Measurements from ENCODE around the gene SLC5A5.

SLC5A5 gene

DNA sequence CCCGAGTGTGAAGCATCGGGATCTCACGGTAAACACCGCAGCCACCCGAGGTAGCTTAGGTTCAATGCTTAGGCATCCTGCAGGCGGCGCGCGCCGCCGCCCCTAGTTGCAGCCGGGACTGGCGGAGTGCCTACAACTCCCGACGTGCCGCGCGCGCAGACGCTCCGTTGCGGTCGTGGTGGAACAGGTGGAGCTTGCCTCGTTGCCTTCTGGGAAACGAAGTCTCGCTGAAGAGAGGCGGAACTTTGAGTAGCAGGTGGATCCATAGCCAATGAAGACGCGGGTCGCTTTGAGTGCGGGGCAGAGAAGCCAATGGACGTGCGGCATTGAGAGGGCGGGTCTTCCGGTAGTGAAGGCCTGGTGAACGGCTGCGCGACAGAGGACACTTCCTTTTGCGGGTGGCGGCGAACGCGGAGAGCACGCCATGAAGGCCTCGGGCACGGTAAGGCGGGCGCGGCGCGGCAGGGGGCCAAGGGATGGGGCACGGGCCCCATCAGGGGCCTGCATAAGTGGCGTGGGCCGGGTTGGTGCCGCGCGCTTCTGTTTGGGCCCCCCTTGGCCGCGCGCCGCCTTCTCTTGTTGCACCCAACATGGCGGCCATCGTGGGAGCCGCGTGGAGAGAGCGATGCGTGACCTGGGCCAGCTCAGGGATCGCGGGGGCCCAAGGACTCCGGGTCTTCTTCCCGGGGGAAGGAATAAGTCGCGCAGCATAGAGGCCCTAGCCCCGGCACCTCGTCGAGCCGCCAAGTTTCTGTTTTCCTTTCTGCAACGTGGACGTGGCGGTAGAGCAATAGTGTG lies 12.0 kb upstream of the SLC5A5 start, which contains the start of gene RPL18A (continued):
- TF ChIP-seq ZNF404 (tag by site-specific recombination; IDR thresholded peaks at IDR 0.05) (no peak), ZNF16 (tag by site-specific recombination; IDR thresholded peaks at IDR 0.05; ENCODE audit: low read depth) (no peak), ZSCAN30 (tag by site-specific recombination; IDR thresholded peaks at IDR 0.05) (peak; percentile 83), RBAK (tag by site-specific recombination; IDR thresholded peaks at IDR 0.05) (no peak), ZNF416 (tag by site-specific recombination; IDR thresholded peaks at IDR 0.05) (no peak), GFI1B (tag by site-specific recombination; IDR thresholded peaks at IDR 0.05) (no peak), ZNF274 (IDR thresholded peaks at IDR 0.05; ENCODE audit: low read length) (no peak), ZNF274 (tag by site-specific recombination; IDR thresholded peaks at IDR 0.05; ENCODE audit: borderline replicate concordance) (no peak), ZNF664 (tag by site-specific recombination; IDR thresholded peaks at IDR 0.05) (no peak), YY2 (tag by site-specific recombination; IDR thresholded peaks at IDR 0.05) (peak; percentile 89), ZNF843 (tag by site-specific recombination; IDR thresholded peaks at IDR 0.05) (0 out of 2 replicates have a peak, but pooled peaks have one; percentile 49), ZNF654 (tag by site-specific recombination; IDR thresholded peaks at IDR 0.05; ENCODE audit: low read depth) (peak; percentile 40), HOXA7 (CRISPR knock-in tag; IDR thresholded peaks at IDR 0.05; ENCODE audit: borderline replicate concordance) (no peak), ZNF548 (tag by site-specific recombination; IDR thresholded peaks at IDR 0.05) (no peak), ZXDB (tag by site-specific recombination; IDR thresholded peaks at IDR 0.05) (peak; percentile 57), OVOL3 (tag by site-specific recombination; IDR thresholded peaks at IDR 0.05) (0 out of 2 replicates have a peak, but pooled peaks have one; percentile 15), ZNF37A (tag by site-specific recombination; IDR thresholded peaks at IDR 0.05) (no peak), ZNF138 (tag by site-specific recombination; IDR thresholded peaks at IDR 0.05; ENCODE audit: borderline replicate concordance) (no peak), ZNF626 (tag by site-specific recombination; IDR thresholded peaks at IDR 0.05) (no peak), ZNF549 (tag by site-specific recombination; IDR thresholded peaks at IDR 0.05) (no peak), ZBTB1 (tag by site-specific recombination; IDR thresholded peaks at IDR 0.05) (no peak), ZNF114 (tag by site-specific recombination; IDR thresholded peaks at IDR 0.05) (no peak)
- TF ChIP-seq, protein P1, sequence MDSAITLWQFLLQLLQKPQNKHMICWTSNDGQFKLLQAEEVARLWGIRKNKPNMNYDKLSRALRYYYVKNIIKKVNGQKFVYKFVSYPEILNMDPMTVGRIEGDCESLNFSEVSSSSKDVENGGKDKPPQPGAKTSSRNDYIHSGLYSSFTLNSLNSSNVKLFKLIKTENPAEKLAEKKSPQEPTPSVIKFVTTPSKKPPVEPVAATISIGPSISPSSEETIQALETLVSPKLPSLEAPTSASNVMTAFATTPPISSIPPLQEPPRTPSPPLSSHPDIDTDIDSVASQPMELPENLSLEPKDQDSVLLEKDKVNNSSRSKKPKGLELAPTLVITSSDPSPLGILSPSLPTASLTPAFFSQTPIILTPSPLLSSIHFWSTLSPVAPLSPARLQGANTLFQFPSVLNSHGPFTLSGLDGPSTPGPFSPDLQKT (IDR thresholded peaks at IDR 0.05; ENCODE audit: borderline replicate concordance, low read depth, low read length) = no peak
- TF ChIP-seq, protein P2, sequence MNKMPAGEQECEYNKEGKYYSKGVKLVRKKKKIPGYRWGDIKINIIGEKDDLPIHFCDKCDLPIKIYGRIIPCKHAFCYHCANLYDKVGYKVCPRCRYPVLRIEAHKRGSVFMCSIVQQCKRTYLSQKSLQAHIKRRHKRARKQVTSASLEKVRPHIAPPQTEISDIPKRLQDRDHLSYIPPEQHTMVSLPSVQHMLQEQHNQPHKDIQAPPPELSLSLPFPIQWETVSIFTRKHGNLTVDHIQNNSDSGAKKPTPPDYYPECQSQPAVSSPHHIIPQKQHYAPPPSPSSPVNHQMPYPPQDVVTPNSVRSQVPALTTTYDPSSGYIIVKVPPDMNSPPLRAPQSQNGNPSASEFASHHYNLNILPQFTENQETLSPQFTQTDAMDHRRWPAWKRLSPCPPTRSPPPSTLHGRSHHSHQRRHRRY (tag by site-specific recombination; IDR thresholded peaks at IDR 0.05) = no peak
- TF ChIP-seq, protein P3, sequence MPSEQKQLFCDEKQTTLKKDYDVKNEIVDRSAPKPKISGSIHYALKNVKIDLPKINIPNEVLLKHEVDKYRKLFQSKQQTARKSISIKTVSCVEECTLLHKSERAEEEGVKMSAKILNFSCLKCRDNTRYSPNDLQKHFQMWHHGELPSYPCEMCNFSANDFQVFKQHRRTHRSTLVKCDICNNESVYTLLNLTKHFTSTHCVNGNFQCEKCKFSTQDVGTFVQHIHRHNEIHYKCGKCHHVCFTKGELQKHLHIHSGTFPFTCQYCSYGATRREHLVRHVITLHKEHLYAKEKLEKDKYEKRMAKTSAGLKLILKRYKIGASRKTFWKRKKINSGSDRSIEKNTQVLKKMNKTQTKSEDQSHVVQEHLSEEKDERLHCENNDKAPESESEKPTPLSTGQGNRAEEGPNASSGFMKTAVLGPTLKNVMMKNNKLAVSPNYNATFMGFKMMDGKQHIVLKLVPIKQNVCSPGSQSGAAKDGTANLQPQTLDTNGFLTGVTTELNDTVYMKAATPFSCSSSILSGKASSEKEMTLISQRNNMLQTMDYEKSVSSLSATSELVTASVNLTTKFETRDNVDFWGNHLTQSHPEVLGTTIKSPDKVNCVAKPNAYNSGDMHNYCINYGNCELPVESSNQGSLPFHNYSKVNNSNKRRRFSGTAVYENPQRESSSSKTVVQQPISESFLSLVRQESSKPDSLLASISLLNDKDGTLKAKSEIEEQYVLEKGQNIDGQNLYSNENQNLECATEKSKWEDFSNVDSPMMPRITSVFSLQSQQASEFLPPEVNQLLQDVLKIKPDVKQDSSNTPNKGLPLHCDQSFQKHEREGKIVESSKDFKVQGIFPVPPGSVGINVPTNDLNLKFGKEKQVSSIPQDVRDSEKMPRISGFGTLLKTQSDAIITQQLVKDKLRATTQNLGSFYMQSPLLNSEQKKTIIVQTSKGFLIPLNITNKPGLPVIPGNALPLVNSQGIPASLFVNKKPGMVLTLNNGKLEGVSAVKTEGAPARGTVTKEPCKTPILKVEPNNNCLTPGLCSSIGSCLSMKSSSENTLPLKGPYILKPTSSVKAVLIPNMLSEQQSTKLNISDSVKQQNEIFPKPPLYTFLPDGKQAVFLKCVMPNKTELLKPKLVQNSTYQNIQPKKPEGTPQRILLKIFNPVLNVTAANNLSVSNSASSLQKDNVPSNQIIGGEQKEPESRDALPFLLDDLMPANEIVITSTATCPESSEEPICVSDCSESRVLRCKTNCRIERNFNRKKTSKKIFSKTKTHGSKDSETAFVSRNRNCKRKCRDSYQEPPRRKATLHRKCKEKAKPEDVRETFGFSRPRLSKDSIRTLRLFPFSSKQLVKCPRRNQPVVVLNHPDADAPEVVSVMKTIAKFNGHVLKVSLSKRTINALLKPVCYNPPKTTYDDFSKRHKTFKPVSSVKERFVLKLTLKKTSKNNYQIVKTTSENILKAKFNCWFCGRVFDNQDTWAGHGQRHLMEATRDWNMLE (tag by site-specific recombination; conservative IDR thresholded peaks at IDR 0.05; ENCODE audit: low read depth) = no peak; the same call in 1 of the 2 replicates
- TF ChIP-seq, protein P4, sequence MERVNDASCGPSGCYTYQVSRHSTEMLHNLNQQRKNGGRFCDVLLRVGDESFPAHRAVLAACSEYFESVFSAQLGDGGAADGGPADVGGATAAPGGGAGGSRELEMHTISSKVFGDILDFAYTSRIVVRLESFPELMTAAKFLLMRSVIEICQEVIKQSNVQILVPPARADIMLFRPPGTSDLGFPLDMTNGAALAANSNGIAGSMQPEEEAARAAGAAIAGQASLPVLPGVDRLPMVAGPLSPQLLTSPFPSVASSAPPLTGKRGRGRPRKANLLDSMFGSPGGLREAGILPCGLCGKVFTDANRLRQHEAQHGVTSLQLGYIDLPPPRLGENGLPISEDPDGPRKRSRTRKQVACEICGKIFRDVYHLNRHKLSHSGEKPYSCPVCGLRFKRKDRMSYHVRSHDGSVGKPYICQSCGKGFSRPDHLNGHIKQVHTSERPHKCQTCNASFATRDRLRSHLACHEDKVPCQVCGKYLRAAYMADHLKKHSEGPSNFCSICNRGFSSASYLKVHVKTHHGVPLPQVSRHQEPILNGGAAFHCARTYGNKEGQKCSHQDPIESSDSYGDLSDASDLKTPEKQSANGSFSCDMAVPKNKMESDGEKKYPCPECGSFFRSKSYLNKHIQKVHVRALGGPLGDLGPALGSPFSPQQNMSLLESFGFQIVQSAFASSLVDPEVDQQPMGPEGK (tag by site-specific recombination; IDR thresholded peaks at IDR 0.05) = peak; percentile 48
- TF ChIP-seq, protein P5, sequence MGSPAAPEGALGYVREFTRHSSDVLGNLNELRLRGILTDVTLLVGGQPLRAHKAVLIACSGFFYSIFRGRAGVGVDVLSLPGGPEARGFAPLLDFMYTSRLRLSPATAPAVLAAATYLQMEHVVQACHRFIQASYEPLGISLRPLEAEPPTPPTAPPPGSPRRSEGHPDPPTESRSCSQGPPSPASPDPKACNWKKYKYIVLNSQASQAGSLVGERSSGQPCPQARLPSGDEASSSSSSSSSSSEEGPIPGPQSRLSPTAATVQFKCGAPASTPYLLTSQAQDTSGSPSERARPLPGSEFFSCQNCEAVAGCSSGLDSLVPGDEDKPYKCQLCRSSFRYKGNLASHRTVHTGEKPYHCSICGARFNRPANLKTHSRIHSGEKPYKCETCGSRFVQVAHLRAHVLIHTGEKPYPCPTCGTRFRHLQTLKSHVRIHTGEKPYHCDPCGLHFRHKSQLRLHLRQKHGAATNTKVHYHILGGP (tag by site-specific recombination; IDR thresholded peaks at IDR 0.05) = no peak
- TF ChIP-seq, protein P6, sequence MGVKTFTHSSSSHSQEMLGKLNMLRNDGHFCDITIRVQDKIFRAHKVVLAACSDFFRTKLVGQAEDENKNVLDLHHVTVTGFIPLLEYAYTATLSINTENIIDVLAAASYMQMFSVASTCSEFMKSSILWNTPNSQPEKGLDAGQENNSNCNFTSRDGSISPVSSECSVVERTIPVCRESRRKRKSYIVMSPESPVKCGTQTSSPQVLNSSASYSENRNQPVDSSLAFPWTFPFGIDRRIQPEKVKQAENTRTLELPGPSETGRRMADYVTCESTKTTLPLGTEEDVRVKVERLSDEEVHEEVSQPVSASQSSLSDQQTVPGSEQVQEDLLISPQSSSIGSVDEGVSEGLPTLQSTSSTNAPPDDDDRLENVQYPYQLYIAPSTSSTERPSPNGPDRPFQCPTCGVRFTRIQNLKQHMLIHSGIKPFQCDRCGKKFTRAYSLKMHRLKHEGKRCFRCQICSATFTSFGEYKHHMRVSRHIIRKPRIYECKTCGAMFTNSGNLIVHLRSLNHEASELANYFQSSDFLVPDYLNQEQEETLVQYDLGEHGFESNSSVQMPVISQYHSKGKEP (tag by site-specific recombination; IDR thresholded peaks at IDR 0.05) = no peak
